Stimulated activated CD4-positive, alpha-beta T cell treated with anti-CD3 and anti-CD28 coated beads, Interleukin-4, amount 100 ng/mL, for 48 hours (primary cell): Measurements from ENCODE around the gene BARX1.

ENCODE experiments used
- DNase-seq, 2 donors: peaks; one replicate each; pipeline ENCODE4 v3.0.0-alpha.2; 2020; ENCODE audit warnings: low read depth in 2 of 2

BARX1 gene

DNA sequence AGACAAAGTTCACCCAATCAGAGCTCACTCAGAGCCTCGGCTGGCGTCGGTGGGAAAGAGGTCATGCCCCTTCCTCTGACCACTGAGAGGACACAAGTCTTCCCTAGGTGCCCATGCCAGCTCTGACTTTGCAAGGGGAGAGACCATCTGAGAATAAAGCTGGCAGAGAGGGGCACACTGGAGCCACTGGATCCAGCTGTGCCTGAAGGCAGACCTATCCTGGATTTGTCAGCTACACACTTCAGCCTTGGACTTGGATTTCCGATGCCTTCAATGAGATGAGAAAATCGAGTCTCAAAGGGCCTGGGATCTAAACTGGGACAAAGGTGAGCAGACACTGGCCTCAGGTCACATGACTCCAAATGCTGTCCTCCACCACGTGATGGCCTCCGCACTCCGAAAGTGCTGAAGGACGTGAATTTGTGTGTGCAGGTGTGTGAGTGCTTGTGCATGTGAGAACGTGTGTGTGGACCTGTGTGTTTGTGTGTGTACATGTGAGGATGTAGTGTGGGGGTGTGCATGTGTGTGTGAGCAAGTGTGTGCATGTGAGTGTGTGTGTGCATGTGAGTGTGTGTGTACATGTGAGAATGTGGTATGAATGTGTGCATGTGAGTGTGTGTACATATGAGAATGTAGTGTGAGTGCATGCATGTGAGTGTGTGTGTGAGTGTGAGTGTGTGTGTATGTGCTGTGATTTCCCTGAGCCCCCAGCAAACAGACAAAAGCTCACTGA is 37.9 kb downstream of the BARX1 start:
- DNase-seq, result no peak

GRCh38 chr9:93916358-93916757 is 38.8 kb downstream of the BARX1 start:
- DNase-seq, result no peak

DNA sequence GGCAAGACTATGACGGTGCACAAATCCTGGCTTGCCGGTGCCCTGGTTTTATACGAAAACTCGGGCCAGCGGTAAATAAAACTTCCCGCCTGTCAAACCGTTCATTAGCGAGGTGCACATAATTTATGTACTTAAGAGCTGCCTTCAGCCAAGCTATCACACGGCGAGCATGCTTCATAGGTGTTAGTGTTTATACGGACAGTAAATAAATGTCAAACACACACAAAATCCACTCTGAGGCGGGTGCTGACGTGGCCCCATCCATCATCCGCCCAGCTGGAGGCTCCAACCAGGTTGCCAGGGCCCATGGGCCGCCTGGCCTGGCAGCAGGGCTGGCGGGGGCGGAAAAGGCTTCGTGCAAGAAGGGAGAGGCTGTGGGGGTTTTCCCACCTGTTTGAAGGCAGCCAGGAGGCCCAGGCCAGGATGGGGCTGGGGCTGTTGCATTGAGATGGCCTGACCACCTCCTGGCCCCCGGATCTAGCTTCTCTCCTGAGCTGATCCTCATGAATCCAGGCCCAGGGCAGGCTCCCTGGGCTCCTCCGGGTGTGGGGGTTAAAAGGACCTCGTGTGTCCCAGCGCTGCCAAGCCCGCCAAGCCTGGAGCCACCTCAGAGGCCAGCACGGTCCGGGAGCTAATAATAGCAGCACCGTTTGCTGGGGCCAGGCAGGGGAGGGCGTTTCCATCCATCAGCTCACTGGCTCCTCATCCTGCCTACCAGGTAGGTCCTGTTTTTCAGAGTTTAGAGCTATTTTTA is 43.2 kb downstream of the BARX1 start:
- no peak for DNase-seq

GRCh38 chr9:93911136-93911745 is 43.9 kb downstream of the BARX1 start:
- no peak for DNase-seq

DNA sequence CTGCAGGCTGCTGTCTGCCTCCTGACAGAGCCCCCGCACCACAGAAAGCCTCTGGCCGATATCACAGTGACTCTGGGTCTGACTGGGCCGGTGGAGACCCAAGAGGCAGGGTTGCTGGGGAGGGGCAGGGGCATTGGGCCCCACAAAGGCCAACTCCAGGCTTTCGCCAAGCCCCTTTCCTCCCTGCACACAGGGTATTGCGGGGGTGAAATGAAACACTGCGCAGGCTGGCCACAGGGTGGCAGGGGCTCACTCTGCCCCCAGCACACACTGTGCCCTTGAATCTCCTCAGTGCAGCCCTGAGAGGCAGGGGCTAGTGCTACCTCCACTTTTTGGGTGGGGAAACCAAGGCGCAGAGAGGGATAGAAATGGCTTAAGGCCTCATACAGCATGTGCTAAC is 44.6 kb downstream of the BARX1 start:
- DNase-seq, result no peak

- DNase-seq, result no peak
Observed at GRCh38 chr9:93910196-93910595, 45.0 kb downstream of the BARX1 start.

GRCh38 chr9:93909242-93909616 is 45.9 kb downstream of the BARX1 start:
- no peak for DNase-seq

- DNase-seq, result no peak
Observed at GRCh38 chr9:93908591-93909241, 46.4 kb downstream of the BARX1 start.

GRCh38 chr9:93907551-93908199 is 47.5 kb downstream of the BARX1 start:
- DNase-seq, result no peak

- DNase-seq, result no peak
Observed at GRCh38 chr9:93906195-93906880, 48.8 kb downstream of the BARX1 start.

DNA sequence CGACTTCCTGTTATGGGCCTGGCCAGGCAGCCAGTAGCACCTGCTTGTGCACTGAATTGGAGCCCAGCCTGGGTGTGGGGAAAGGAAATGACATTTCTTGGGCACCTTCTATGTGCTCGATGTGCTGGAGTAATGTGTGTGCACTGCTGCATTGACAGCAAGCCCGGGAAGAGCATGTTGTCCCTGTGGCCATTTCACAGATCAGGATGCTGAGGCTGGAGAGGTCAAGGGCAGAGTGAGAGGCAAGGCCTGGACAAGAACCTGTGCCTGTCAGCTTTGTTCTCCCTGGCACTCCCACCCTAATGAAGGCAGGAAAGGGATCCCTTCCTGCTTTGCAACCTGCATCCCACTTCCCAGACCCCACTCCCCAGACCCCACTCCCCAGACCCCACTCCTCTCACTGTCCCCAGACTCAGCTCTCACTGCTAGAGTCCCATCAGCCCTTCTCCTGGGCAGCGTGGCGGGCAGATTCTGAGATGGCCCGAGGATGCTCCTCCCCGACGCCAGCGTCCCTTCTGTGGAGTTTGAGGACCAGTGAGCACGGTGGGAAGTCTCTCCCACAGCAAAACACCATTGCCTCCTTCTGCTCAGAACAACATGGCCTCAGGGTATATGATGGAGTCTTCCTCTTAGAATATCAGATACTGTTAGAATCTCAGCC is 49.6 kb downstream of the BARX1 start:
- DNase-seq, result no peak

DNA sequence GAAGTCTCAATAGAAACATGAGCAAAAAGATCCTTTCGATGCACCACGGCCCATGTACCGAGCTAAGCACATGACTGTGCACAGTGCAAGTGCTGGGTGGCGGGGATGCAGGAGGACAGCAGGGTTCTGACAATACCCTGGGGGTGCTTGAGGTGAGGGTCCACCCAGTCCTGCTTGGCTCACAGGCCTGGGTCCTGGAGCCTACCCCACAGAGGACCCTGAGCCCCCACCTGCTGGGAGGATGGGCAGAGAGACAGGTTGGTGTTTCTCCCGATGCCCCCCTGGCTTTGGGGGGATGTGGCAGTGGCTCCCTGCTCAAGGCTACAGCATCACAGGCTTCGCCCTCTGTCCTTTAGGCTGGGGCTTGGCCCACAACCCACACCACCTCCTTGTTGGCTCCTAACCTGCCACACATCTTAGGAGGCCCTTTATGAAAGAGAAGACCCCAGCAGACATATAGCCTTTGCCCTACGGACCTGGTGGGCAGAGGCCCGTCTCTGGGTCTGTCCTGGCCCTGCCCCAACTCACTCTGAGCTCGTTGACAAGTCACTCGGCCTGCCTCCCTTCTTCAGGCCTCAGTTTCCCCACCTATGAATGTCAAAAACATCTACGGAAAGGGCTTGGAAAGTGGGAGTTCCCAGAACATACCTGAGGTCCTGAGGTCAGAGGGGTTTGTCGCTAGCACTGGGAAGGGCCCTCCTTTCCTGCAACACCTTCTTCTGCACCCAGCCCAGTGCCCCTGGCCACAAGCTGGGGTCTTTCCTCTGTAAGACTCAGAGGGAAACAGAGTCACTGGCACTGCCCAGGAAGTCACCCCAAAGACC is 50.3 kb downstream of the BARX1 start:
- no peak for DNase-seq

- no peak for DNase-seq
Observed at GRCh38 chr9:93903886-93904648, 51.1 kb downstream of the BARX1 start.

- DNase-seq, result no peak
Observed at GRCh38 chr9:93902780-93903655, 52.1 kb downstream of the BARX1 start.

DNA sequence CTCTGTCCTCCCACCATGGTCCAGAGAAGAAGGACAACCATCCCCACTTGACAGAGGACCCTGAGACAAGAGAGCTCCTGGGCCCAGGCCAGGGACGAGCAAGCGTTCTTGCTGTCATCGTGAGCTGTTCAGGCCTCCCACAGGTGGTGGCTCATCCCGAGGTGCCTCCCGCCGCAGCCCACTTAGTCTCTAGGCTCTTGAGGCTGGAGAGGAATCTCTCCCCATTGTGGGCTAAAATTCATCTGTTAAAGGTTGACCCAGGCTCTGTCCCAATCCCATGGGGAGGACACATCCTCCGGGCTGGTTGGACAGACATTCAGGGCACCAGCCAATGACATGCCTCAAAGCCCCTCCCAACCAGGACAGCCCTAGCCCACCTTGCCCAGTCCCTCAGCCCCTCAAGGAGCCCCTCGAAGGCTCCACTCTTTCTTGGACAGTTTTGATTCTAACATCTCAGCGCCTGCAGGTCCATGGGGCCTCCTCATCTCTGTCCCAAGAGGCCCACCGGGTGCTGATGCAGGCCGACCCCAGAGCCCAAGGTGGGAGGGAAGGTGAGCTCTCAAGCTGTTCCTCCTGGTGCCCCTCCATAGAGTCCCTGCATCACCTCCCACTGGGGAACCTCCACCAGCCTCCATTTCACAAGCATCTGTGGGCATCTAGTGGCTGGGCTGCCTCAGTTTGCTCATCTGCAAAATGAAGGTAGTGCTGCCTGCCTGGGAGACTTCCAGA is 52.9 kb downstream of the BARX1 start:
- DNase-seq, result no peak
